ENCODE results near the gene CORO1C.

CORO1C gene

GRCh38 chr12:108646600-108647579 is 84.4 kb downstream of the CORO1C start:
- DNase-seq = no peak

- no peak for DNase-seq
Measured at GRCh38 chr12:108645686-108646599, 85.4 kb downstream of the CORO1C start.

- no peak for DNase-seq
Measured at GRCh38 chr12:108644811-108645120, 86.6 kb downstream of the CORO1C start.

- DNase-seq = no peak
Measured at GRCh38 chr12:108643941-108644810, 87.1 kb downstream of the CORO1C start.

GRCh38 chr12:108642899-108643654 is 88.2 kb downstream of the CORO1C start:
- no peak for DNase-seq

GRCh38 chr12:108642269-108642870 is 88.9 kb downstream of the CORO1C start:
- peak; percentile 52 to 54 for DNase-seq

- DNase-seq = no peak
Measured at GRCh38 chr12:108641446-108642268, 89.7 kb downstream of the CORO1C start.

- DNase-seq = peak; percentile 76 to 88
Measured at GRCh38 chr12:108640802-108641445, 90.4 kb downstream of the CORO1C start.

- DNase-seq = no peak
Measured at GRCh38 chr12:108638997-108639822, 92.1 kb downstream of the CORO1C start.

GRCh38 chr12:108638141-108638827 is 93.0 kb downstream of the CORO1C start:
- no peak for DNase-seq

GRCh38 chr12:108637222-108637971 is 93.9 kb downstream of the CORO1C start:
- DNase-seq = no peak

GRCh38 chr12:108635997-108636808 is 95.1 kb downstream of the CORO1C start:
- DNase-seq = no peak

- peak in 1 of 2 experiments; percentile 42 for DNase-seq
Measured at GRCh38 chr12:108635201-108635996, 95.9 kb downstream of the CORO1C start.

- DNase-seq = peak; percentile 89 to 95
Measured at GRCh38 chr12:108634341-108634751, 97.0 kb downstream of the CORO1C start.

GRCh38 chr12:108633534-108634248 is 97.6 kb downstream of the CORO1C start, which contains the start of gene SELPLG:
SELPLG (minus strand) TSS chr12:108633894; CDS start chr12:108624307, 9,587 bp downstream.
- peak; percentile 69 to 75 for DNase-seq
